Stimulated activated CD4-positive, alpha-beta T cell treated with anti-CD3 and anti-CD28 coated beads, TNF-alpha, amount 100 ng/mL, for 24 hours (primary cell): ENCODE data around the gene SMIM44.
"Not testable (repeated sequence)": the region's sequence is repeated elsewhere in the genome, so short reads cannot be mapped to it uniquely, and the experiment has no call there.

Experiments
- DNase-seq, 3 experiments: peaks; one replicate each; pipeline ENCODE4 v3.0.0-alpha.2; 2020; ENCODE audit warnings: low read depth in 3 of 3

SMIM44 gene

DNA sequence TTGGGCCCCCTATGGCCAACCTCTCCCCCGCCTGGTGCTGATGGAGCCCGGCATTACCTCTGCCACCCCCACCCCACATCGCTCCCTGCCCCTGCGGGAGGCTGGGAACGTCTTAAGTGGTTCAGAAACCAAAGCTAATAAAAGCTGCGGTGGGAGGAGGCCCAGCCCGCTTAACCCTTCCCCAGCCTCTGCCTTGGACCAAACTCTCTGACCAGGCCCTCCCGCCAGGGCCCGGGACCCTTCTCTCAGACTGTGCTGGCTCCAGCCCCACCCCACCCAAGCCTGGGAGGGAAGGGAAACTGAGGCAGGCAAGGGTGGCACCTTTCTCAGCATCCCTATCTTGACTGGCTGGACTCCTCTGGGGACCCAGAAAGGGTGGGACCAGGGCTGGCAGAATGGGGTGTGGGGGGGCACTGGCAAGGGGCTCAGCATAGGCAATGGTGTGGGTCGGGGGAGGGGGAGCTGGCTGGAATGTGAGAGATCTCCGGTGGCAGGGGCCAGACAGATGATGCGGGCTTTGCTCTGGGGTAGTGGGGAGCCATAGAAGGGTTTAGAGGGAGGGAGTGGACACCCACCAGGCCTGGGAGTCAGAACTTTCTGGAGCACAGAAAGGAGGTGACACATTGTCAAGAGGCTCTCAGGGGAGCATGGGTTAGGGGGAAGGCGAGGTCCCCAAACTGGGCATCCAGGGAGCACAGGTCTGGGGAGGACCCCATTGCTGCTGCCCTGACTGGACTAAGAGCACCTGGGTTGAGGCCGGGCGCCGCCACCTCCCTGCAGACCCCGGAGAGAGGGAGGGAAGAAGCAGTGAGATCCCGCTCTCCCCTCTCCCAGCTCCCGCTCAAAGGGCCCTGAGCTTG lies 24.8 kb downstream of the SMIM44 start:
- no peak for DNase-seq

DNA sequence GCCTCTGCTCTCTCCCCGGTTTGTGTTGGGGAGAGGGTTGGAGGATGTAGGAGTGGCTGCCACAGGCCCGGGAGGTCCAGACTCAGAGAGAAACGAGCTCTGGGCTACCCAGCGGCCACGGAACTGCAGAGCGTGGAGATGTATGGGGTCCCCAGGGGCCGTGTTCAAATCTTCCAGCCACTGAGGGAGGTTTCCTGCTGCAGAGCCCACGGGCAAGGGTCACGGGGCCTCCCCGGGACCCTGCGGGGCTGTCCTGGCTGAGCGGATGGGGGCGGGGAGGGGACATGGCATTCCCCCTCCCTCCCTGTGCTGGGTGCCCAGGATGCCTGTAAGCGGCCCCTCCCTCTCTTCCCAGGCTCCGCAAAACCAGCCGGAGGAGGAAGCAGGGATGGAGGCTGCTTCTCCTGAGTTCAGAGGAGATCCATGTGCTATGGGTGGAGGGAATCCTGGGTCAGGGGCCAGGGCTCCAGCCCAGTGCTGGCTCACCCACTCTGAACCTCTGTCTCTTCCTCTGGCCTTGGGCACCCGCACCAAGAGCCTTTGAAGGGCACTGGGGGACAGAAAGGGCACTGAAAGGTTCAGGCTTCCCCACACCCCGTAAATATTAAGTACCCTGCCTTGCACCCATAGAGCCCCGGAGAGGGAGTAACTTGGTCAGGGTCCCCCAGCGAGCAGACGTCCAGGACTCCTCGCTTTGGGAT lies 25.6 kb downstream of the SMIM44 start:
- no peak for DNase-seq

DNA sequence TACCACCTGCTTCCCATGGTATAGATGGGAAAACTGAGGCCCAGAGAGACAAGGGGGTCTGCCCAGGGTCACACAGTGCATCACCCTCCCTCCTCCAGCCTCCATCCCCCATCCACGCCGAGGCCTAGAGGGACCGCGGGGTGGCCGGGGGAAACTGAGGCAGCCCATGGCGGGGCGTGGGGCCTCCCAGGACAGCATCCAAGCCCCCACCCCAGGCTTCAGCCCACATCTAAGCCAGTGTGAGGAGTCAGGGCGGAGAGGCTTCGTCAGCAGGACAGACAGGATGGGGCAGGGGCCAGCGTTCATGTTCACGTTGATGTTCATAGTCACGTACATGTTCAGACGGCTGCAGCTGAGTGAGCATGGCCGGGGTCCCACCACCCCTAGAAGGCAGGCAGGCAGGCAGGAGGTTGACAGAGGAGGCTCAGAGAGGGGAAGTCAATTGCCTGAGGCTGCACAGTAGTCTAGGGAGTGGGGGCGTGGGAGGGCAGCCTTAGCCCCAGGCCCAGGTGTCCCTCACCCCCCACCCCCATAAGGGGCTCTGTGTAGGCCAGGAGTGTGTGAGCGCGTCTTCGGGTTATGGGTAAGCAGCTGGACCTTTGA lies 26.2 kb downstream of the SMIM44 start:
- no peak for DNase-seq

DNA sequence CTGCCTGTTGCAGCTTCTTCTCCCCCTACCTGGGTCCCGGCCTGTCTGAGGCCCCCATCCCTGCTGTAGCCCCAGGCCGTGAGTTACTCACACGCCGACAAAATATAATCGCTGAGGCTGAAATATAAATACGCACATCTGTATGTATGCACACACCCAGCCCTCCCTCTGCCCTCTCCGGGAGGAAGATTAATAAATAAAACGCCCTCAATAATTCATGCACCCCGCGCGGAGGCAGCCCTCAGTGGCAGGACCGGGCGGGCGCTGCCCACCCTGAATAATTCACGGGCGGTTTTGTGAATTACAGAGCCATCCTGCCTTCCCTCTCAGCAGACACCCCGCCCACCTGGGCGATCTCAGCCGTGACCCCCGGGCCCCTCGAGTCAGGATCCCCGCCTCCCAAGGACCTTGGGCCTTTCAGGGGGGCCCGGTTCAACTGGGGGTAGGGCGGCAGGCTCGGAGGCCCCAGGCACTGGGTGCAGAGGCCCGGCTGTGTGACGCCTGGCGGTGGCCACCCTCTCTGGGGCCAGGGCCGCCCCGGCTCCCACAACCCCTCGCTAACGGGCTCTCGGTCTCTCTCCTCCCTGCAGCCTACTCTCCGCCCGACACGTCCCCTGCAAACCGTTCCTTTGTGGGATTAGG lies 27.2 kb downstream of the SMIM44 start:
- DNase-seq: no peak

DNA sequence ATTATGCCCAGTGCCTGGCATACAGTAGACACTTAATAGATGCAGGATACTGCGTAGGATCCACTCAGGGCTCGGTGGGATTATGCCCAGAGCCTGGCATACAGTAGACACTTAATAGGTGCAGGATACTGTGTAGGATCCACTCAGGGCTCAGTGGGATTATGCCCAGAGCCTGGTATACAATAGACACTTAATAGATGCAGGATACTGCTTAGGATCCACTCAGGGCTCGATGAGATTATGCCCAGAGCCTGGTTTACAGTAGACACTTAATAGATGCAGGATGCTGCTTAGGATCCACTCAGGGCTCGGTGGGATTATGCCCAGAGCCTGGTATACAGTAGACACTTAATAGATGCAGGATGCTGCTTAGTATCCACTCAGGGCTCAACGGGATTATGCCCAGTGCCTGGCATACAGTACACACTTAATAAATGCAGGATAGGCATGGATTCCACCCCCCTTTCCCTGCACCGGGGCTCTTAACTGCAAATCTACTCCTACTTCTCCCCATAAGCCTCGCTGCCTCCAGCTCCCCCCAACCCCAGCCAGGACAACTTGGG lies 27.8 kb downstream of the SMIM44 start:
- no peak for DNase-seq

DNA sequence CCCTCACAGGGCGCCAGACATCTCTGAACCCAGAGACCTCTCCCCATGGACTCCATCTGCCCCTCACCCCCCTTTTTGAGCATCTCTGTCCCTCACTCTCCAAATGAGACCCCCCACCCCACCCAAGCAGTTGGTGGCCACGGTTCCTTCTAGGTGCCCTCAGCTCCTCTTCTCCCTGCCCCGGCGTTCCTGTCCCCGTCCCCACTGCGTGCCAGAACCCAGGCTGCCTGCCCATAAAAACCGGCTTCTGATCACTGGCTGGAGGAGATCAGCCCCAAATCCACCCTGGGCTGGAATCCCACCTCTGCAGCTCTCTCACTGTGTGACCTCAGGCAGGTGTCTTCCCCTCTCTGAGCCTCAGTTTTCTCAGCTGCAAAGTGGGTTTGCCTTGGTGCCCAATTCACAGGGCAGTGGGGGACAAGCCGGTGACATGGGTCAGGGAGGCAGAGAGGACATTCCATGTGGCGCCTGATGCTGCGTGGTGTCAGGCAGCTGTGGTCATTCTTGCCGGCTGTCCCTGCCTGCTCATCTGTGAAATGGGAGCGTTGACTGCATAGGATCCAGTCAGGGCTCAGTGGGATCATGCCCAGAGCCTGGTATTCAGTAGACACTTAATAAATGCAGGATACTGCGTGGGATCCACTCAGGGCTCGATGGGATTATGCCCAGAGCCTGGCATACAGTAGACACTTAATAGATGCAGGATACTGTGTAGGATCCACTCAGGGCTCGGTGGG lies 28.4 kb downstream of the SMIM44 start:
- no peak for DNase-seq

DNA sequence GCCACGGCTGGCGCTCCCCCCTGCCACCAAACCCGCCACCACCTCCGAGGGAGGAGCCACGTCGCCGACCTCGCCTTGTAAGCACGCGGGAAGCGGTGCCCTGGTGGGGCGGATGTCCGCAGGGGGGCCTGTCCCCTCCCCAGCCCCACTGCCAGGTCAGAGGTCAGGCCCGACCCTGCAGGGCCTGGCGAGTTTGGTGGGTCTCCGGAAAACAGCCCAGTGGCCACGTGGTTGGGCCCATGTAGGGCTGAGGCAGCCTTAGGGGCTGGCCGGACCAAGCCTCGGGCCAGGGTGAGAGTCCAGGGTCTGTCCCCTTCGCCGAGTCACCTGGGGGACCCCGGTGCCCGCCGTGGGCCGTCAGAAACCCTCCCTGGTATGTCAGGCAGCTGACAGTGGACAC lies 29.4 kb downstream of the SMIM44 start:
- DNase-seq: no peak

DNA sequence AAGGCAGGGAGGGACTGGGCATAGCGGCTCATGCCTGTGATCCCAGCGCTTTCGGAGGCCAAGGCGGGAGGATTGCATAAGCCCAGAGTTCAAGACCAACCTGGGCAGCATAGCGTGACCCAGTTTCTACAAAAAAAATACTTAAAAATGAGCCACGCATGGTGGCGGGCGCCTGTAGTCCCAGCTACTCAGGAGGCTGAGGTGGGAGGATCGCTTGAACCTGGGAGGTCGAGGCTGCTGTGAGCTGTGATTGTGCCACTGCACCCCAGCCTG lies 30.4 kb downstream of the SMIM44 start:
- DNase-seq: not testable (repeated sequence)

DNA sequence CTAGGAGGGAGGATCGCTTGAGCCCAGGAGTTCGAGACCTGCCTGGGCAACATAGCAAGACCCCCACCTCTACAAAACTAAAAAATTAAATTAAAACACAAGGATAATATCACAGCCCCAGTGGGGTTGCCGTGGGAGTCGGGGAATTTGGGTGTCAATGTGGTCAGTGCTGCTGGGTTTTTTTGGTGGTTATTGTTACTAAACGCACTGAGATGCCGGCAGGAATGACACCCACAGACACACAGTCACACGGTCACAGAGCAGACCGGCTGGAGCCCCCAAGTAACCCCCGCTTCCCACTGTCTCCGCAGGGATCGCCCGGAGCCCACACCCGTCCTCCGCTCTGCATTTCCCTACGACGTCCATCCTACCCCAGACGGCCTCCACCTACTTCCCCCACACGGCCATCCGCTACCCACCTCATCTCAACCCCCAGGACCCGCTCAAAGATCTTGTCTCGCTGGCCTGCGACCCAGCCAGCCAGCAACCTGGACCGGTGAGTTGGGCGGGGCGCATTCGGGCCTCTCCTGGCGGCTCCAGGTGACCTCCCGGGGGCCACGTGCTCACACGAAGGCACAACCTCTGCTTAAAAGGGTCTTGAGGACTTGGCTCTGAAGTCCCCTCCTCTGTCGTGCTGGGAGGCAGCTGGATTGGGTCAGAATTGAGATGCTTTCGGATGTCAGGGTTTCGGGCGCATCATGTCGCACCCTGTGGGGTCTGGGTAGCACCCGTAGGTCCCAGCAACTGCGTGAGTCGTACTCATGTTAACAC lies 30.9 kb downstream of the SMIM44 start:
- no peak for DNase-seq

DNA sequence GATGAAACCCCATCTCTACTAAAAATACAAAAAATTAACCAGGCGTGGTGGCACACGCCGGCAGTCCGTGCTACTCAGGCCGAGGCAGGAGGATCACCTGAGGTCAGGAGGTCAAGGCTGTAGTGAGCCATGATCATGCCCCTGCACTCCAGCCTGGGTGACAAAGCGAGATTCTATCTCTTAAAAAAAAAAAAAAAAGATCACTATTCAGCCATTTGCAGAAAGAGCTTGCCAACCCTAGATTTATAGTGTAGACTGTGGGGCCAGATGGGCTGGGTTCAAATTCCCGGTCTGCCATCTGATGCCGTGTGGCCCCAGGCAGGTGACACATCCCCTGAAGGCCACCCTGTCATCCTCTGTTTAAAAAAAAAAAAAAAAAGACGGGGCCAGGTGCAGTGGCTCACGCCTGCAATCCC lies 31.8 kb downstream of the SMIM44 start:
- DNase-seq: no peak

DNA sequence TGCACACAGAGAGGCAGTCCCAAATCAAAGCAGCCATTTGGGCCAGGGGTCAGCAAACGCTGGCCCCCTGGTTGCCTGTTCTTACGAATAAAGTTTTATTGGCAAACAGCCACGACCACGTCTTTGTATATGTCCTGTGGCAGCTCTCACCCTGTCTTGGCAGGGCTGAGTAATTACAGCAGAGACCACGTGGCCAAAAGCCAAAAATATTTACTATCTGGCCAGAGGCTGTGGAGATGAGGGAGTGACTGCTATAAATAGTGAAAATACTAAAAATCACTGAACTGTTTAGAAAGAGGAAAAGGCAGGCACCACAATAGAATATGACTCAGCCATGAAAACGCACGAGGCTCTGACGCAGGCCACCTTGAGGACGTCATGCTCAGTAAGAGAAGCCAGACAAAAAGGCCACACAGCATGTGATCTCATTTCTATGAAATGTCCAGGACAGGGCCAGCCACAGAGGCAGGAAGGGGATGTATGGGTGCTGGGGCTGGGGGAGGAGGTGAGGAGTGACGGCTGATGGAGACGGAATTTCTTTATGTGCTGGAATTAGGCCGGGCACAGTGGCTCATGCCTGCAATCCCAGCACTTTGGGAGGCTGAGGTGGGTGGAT lies 32.3 kb downstream of the SMIM44 start:
- DNase-seq: no peak

DNA sequence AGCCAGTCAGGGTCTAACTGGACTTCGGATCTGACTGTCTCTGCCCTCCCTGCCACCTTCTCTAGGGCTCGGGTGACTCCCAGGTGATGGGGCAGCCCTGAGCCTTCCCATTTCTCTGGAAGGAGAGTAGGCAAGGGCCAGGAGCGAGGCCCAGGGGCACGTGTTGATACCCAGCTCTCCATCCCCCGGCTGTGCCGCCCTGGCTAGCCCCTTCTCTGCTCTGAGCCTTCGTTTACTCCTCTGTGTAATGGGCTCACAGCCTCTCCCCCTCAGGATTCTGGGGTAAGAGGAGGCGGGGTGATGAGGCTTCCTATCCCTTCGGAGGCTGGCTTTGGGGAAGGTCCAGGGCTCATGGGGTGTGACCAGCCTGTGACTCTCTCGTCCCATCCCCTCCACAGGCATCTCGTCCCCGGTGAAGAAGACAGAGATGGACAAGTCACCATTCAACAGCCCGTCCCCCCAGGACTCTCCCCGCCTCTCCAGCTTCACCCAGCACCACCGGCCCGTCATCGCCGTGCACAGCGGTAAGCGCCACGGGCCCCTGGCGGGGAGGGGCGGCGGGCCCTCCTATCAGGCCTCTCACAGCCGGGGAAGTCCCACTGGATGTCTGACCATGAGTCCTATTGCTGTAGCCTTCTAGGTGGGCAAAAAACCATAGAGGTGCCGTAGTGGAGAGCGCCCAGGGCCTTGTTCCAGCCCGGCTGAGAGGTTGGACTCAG lies 34.5 kb downstream of the SMIM44 start:
- DNase-seq: no peak

DNA sequence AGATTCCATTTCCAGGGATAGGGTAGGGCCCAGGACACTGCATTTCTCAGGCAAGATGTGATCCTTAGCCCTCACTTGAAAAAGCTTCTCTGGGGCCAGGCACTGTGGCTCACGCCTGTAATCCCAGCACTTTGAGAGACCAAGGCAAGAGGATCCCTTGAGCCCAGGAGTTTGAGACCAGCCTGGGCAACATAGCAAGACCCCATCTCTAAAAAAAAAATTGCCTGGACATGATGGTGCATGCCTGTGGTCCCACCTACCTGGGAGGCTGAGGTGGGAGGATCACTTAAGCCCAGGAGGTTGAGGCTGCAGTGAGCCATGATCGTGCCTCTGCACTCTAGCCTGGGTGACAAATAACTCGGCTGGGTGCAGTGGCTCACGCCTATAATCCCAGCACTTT lies 36.6 kb downstream of the SMIM44 start:
- not testable (repeated sequence) for DNase-seq

DNA sequence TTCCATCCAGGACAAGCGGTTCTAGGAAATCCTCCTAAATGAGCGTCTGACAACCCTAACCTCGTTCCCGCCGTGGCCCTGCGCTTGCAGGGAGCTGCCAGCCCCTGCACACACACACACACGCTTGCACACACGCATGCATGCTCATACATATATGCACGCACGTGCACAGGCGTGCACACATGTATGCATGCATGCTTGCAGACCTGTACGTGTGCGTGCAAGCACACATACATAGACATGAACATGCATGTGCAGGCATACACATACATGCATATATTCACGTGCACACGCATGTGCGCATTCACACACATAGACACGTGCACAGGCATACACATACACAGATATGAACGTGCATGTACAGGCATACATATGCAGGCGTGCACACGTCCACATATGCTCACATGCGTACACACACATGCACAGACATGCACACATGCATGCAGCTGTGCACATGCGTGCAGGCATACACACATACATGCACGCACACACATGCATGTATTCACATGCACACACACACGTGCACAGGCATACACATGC lies 38.5 kb downstream of the SMIM44 start:
- DNase-seq: no peak

DNA sequence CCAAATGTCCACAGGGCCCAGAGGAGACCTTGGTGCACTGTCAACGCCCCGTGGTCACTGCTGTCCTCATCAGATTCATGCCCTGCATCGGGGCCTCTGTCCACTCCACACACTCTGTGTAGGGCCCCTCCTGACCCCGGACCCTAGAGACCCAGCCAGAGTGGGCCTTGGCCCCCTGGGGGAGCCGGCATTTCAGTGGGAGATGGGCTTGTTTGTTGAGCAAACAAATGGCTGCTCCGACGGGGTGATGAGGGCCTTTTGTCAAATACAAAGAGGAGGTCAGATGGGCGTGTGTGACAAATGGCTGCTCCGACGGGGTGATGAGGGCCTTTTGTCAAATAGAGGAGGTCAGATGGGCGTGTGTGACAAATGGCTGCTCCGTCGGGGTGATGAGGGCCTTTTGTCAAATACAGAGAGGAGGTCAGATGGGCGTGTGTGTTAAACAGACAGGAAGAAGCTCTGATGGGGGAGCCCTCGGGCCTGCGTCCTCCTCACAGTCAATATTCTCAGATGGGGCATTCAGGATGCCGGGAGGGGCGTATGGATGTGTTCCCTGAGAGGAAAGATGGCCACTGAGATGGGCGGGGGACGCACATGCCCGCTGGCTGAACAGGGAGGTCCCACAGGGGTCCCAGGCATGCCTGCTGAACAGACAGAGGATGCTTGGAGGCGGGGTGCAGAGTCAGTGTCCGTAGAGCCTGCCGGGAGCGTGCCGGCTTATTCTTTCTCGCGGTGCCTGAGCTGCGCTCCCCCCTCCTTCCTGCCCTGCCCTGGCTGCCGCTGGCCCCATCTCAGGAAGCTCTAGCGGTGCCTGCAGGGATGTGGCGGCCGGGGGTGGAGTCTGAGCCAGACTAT lies 39.2 kb downstream of the SMIM44 start:
- DNase-seq: no peak

DNA sequence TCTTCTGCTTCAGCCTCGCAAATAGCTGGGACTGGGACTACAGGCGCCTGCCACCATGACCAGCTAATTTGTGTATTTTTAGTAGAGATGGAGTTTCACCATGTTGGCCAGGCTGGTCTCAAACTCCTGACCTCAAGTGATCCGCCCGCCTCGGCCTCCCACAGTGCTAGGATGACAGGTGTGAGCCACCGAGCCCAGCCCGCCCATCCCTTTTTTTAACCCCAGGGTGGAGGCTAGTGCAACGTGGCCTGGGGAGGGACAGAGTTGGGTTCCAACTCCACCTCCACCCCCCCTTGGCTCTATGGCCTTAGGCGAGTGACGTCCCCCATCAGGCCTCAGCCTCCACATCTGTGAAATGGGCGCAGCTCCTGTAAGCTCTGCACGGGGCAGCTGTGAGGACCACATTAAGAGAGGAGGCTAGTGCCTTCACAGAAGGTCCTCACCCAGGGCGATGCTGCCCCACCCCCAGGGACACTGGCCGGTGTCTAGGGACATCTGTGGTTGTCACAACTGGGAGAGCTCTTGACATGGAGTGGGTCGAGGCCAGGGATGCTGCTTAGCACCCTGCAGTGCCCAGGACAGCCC lies 40.7 kb downstream of the SMIM44 start:
- no peak for DNase-seq

DNA sequence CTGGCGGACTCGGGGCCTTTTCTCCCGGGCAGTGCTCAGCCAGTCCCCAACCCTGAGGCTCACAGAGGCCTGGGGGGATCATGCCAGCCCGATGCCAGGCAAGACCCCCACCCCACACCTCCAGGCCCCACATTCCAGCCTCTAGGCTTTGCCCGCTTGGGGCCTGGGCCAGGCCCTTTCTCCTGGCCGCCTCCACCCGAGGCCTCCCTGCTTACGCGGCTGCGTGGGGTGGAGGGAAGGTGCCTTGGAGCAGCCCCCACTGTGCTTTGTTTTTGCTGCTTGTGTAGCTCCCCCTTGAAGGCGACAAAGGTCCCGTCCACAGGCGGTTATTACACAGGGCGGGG lies 41.3 kb downstream of the SMIM44 start:
- no peak for DNase-seq
